ENCODE data around the gene DAZL. TPM values are rescaled to one million over a fixed set of nuclear protein-coding genes. Genes with fewer than 3 reads are reported as not detected.

The DAZL gene
- total and polyA plus RNA-seq, 2 donors (not counting 1 experiment from before 2014, with no cell fraction given): 0.34 TPM; not detected in 1

GRCh38 chr3:16647668-16648067, 42.4 kb upstream of the DAZL start:
- TF ChIP-seq EZH2 (IDR thresholded peaks at IDR 0.05; ENCODE audit: low read length, missing control alignments) (no peak), CTCF (conservative IDR thresholded peaks at IDR 0.05 in 1 of 2, IDR thresholded peaks at IDR 0.05 in 1 of 2; ENCODE audit: low read depth in 1 of 2, low read length in 2 of 2) (no peak)
- no peak overlapping the region for H3K4me3 ChIP-seq (replicated peaks in 1 of 4; ENCODE audit: control extremely low read depth in 1 of 4, insufficient read depth in 1 of 4, low read depth in 3 of 4, low read length in 4 of 4)
- H3K9me3 ChIP-seq (ENCODE audit: control insufficient read depth, insufficient read depth, low read depth, low read length): no peaks in the 10 kb centered on the region

GRCh38 chr3:16639806-16640205, 34.6 kb upstream of the DAZL start:
- H3K4me1 ChIP-seq (ENCODE audit: control insufficient read depth, extremely low read depth, insufficient read depth, low read length): no peaks in the 10 kb centered on the region
- no peak overlapping the region for H3K4me3 ChIP-seq (replicated peaks in 1 of 4; ENCODE audit: control extremely low read depth in 1 of 4, insufficient read depth in 1 of 4, low read depth in 3 of 4, low read length in 4 of 4)
- no peaks in the 10 kb centered on the region for H3K9me3 ChIP-seq (ENCODE audit: control insufficient read depth, insufficient read depth, low read depth, low read length)
- H3K9ac ChIP-seq (ENCODE audit: insufficient read depth, low read length): no peak overlapping the region
- H3K4me2 ChIP-seq (ENCODE audit: extremely low read depth, insufficient read depth, low read length): no peak overlapping the region
- TF ChIP-seq CTCF (conservative IDR thresholded peaks at IDR 0.05 in 1 of 2, IDR thresholded peaks at IDR 0.05 in 1 of 2; ENCODE audit: low read depth in 1 of 2, low read length in 2 of 2) (no peak), EZH2 (IDR thresholded peaks at IDR 0.05; ENCODE audit: low read length, missing control alignments) (no peak)
- H2AFZ ChIP-seq (ENCODE audit: low read length): no peak overlapping the region
- H3K36me3 ChIP-seq (ENCODE audit: control insufficient read depth, insufficient read depth, low read length): no peaks in the 10 kb centered on the region
- H3K27me3 ChIP-seq (ENCODE audit: control insufficient read depth, insufficient read depth, low read length): no peaks in the 10 kb centered on the region
- DNase-seq (ENCODE audit: low read depth in 2 of 2): no peak
- H4K20me1 ChIP-seq (ENCODE audit: control insufficient read depth, extremely low read depth, insufficient read depth, low read length): no peaks in the 10 kb centered on the region
- H3K79me2 ChIP-seq (ENCODE audit: control insufficient read depth, insufficient read depth, low read length): no peaks in the 10 kb centered on the region
- H3K27ac ChIP-seq (ENCODE audit: insufficient read depth, low read length): no peak overlapping the region

More at GRCh38 chr3:16647668-16648067, 42.4 kb upstream of the DAZL start:
- Histone ChIP-seq H4K20me1 (ENCODE audit: control insufficient read depth, extremely low read depth, insufficient read depth, low read length) (no peaks in the 10 kb centered on the region), H3K27me3 (ENCODE audit: control insufficient read depth, insufficient read depth, low read length) (no peaks in the 10 kb centered on the region), H3K9ac (ENCODE audit: insufficient read depth, low read length) (no peak overlapping the region), H3K4me2 (ENCODE audit: extremely low read depth, insufficient read depth, low read length) (no peak overlapping the region), H3K79me2 (ENCODE audit: control insufficient read depth, insufficient read depth, low read length) (no peaks in the 10 kb centered on the region), H2AFZ (ENCODE audit: low read length) (no peak overlapping the region), H3K4me1 (ENCODE audit: control insufficient read depth, extremely low read depth, insufficient read depth, low read length) (no peaks in the 10 kb centered on the region), H3K36me3 (ENCODE audit: control insufficient read depth, insufficient read depth, low read length) (no peaks in the 10 kb centered on the region), H3K27ac (ENCODE audit: insufficient read depth, low read length) (no peak overlapping the region)
- DNase-seq (ENCODE audit: low read depth in 2 of 2): no peak

- no peaks in the 10 kb centered on the region for H3K79me2 ChIP-seq (ENCODE audit: control insufficient read depth, insufficient read depth, low read length)
- no peaks in the 10 kb centered on the region for H3K27me3 ChIP-seq (ENCODE audit: control insufficient read depth, insufficient read depth, low read length)
- no peak overlapping the region for H3K27ac ChIP-seq (ENCODE audit: insufficient read depth, low read length)
- no peak overlapping the region for H3K9ac ChIP-seq (ENCODE audit: insufficient read depth, low read length)
- TF ChIP-seq EZH2 (IDR thresholded peaks at IDR 0.05; ENCODE audit: low read length, missing control alignments): no peak
- no peak for TF ChIP-seq CTCF (conservative IDR thresholded peaks at IDR 0.05 in 1 of 2, IDR thresholded peaks at IDR 0.05 in 1 of 2; ENCODE audit: low read depth in 1 of 2, low read length in 2 of 2)
- no peaks in the 10 kb centered on the region for H3K36me3 ChIP-seq (ENCODE audit: control insufficient read depth, insufficient read depth, low read length)
- H3K4me3 ChIP-seq (replicated peaks in 1 of 4; ENCODE audit: control extremely low read depth in 1 of 4, insufficient read depth in 1 of 4, low read depth in 3 of 4, low read length in 4 of 4): no peak overlapping the region
- no peak for DNase-seq (ENCODE audit: low read depth in 2 of 2)
- no peaks in the 10 kb centered on the region for H3K9me3 ChIP-seq (ENCODE audit: control insufficient read depth, insufficient read depth, low read depth, low read length)
- no peak overlapping the region for H3K4me2 ChIP-seq (ENCODE audit: extremely low read depth, insufficient read depth, low read length)
- H3K4me1 ChIP-seq (ENCODE audit: control insufficient read depth, extremely low read depth, insufficient read depth, low read length): no peaks in the 10 kb centered on the region
- no peak overlapping the region for H2AFZ ChIP-seq (ENCODE audit: low read length)
- no peaks in the 10 kb centered on the region for H4K20me1 ChIP-seq (ENCODE audit: control insufficient read depth, extremely low read depth, insufficient read depth, low read length)
These were observed 28.7 kb upstream of the DAZL start for GRCh38 chr3:16633948-16634347.

Measured in fibroblast of lung (primary cell).